A673 (cell line): ENCODE data around the gene FNDC5. TPM values are rescaled to one million over a fixed set of nuclear protein-coding genes. Genes with fewer than 3 reads are reported as not detected.

ENCODE experiments used
- BruUV-seq: library from RNA; stranded (reverse); fragments of 400-500 nt; replicated peaks from 2 replicates; lab custom pipeline; 2021; lab: Mats Ljungman, UMichigan
- CTCF ChIA-PET: fragments of 300-600 bp; sonication (Branson Sonifier 250); formaldehyde crosslinking; loops from one replicate; lab custom pipeline; 2022; ENCODE audit warnings: antibody characterized with exemption; lab: Charles Lee
- POLR2A ChIA-PET: fragments of 300-600 bp; sonication (Branson Sonifier 250); formaldehyde crosslinking; loops from one replicate; lab custom pipeline; 2022; ENCODE audit warnings: antibody characterized with exemption; ENCODE audit not compliant: low non-redundant PET; lab: Charles Lee
- DNase-seq: peaks from one replicate; pipeline ENCODE4 v3.0.0-alpha.2; 2015; ENCODE audit warnings: low spot score
- H3K27ac ChIP-seq: fragments of 200-600 bp; sonication (generic); 2 replicates; pipeline ENCODE4 v1.5.1; 2016; ENCODE audit warnings: mixed run types, low read depth, mild to moderate bottlenecking, mixed read lengths, antibody characterized with exemption, low read length; ENCODE audit not compliant: poor library complexity, severe bottlenecking
- H3K27me3 ChIP-seq: fragments of 200-600 bp; sonication (generic); replicated peaks from 2 replicates; pipeline ENCODE4 v1.6.1; 2017; ENCODE audit warnings: mixed run types, low read depth, mild to moderate bottlenecking, mixed read lengths, antibody characterized with exemption, low read length; ENCODE audit not compliant: insufficient read depth, poor library complexity
- H3K36me3 ChIP-seq: fragments of 200-600 bp; sonication (generic); 2 replicates; pipeline ENCODE4 v1.6.1; 2016; ENCODE audit warnings: mixed run types, mild to moderate bottlenecking, mixed read lengths, antibody characterized with exemption, low read length; ENCODE audit not compliant: insufficient read depth, poor library complexity, severe bottlenecking
- H3K4me1 ChIP-seq: fragments of 200-600 bp; sonication (generic); 2 replicates; pipeline ENCODE4 v1.6.1; 2017; ENCODE audit warnings: mixed run types, mild to moderate bottlenecking, mixed read lengths, antibody characterized with exemption, low read length; ENCODE audit not compliant: insufficient read depth, poor library complexity, severe bottlenecking
- H3K4me3 ChIP-seq: fragments of 200-600 bp; sonication (generic); 2 replicates; pipeline ENCODE4 v1.5.1; 2016; ENCODE audit warnings: low read depth, mixed run types, mild to moderate bottlenecking, mixed read lengths, low read length; ENCODE audit not compliant: poor library complexity, severe bottlenecking
- H3K9me3 ChIP-seq: fragments of 200-600 bp; sonication (generic); 2 replicates; pipeline ENCODE4 v1.6.1; 2016; ENCODE audit warnings: mixed run types, low read depth, mild to moderate bottlenecking, mixed read lengths, antibody characterized with exemption, low read length; ENCODE audit not compliant: poor library complexity, severe bottlenecking
- EZH2 ChIP-seq: fragments of 200-600 bp; sonication (generic); IDR thresholded peaks from 2 replicates; pipeline ENCODE4 v1.6.1; 2017; ENCODE audit warnings: borderline replicate concordance, low read depth, mild to moderate bottlenecking, mixed read lengths, antibody characterized with exemption, low read length; ENCODE audit not compliant: poor library complexity, severe bottlenecking
- intact Hi-C: fragments of 100-400 bp; cut with micrococcal nuclease; formaldehyde crosslinking; loops from one replicate; pipeline ENCODE4 v1.10.0; 2022; ENCODE audit not compliant: unreplicated experiment
- total RNA-seq: library from RNA; stranded (reverse); gene quantifications from 2 replicates; pipeline ENCODE4 v1.2.3, GENCODE V29; 2021
- TF ChIP-seq, protein P1 (sequence below): fragments of 300-800, 200-600 bp; sonication (generic); conservative IDR thresholded peaks from 2 replicates; pipeline ENCODE4 v1.5.1; 2017; ENCODE audit warnings: low read depth, mild to moderate bottlenecking, antibody characterized with exemption, low read length, moderate library complexity, mixed read lengths

FNDC5 gene
- total RNA-seq, 1 experiment from 2014 or later = 1.3 TPM

DNA sequence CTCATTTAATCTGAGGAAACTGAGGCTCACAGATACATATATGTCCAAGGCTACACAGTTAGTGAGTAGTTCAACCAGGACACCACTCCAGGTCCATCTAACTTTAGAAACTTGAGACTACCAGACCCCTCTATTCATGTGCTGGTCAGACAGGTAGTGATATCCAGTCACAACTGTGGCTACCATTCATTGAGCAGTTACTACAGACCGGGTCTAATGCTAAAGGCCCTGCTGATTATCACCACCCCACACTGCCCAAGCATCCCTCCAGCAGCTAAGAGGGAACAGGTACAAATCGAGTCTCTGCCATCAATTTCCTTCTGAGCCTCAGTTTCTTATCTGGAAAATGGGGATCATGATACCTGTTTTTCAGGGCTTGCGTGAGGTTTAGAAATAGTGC is 20.9 kb upstream of the FNDC5 start:
- peaks cover 14% of the 10 kb centered on the region for H3K4me1 ChIP-seq
- ChIA-PET CTCF (interaction anchor here (0.7 kb wide), 1 partner anchor 371 kb away, joined by 3 read pairs; no protein-coding TSS in a partner anchor), POLR2A (no interaction called here)
- BruUV-seq = no TSS peak
- H3K9me3 ChIP-seq = no peaks in the 10 kb centered on the region
- no peaks in the 10 kb centered on the region for H3K36me3 ChIP-seq
- DNase-seq = no peak
- H3K27ac ChIP-seq = no peak overlapping the region
- intact Hi-C loops = no loop called here
- no peak for TF ChIP-seq EZH2
- TF ChIP-seq, protein P1, sequence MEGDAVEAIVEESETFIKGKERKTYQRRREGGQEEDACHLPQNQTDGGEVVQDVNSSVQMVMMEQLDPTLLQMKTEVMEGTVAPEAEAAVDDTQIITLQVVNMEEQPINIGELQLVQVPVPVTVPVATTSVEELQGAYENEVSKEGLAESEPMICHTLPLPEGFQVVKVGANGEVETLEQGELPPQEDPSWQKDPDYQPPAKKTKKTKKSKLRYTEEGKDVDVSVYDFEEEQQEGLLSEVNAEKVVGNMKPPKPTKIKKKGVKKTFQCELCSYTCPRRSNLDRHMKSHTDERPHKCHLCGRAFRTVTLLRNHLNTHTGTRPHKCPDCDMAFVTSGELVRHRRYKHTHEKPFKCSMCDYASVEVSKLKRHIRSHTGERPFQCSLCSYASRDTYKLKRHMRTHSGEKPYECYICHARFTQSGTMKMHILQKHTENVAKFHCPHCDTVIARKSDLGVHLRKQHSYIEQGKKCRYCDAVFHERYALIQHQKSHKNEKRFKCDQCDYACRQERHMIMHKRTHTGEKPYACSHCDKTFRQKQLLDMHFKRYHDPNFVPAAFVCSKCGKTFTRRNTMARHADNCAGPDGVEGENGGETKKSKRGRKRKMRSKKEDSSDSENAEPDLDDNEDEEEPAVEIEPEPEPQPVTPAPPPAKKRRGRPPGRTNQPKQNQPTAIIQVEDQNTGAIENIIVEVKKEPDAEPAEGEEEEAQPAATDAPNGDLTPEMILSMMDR = no peak
- H3K4me3 ChIP-seq = no peak overlapping the region
- peaks cover 11% of the 10 kb centered on the region for H3K27me3 ChIP-seq

GRCh38 chr1:32891241-32891570 is 20.5 kb upstream of the FNDC5 start:
- Histone ChIP-seq H3K27me3 (peaks cover 11% of the 10 kb centered on the region), H3K27ac (no peak overlapping the region), H3K4me3 (no peak overlapping the region), H3K9me3 (no peaks in the 10 kb centered on the region), H3K4me1 (peaks cover 14% of the 10 kb centered on the region), H3K36me3 (no peaks in the 10 kb centered on the region)
- no TSS peak for BruUV-seq
- DNase-seq = no peak
- ChIA-PET POLR2A (no interaction called here), CTCF (interaction anchor here (0.7 kb wide), 1 partner anchor 370 kb away, joined by 3 read pairs; no protein-coding TSS in a partner anchor)
- TF ChIP-seq EZH2 = no peak
- TF ChIP-seq, protein P1 = no peak
- intact Hi-C loops = no loop called here

DNA sequence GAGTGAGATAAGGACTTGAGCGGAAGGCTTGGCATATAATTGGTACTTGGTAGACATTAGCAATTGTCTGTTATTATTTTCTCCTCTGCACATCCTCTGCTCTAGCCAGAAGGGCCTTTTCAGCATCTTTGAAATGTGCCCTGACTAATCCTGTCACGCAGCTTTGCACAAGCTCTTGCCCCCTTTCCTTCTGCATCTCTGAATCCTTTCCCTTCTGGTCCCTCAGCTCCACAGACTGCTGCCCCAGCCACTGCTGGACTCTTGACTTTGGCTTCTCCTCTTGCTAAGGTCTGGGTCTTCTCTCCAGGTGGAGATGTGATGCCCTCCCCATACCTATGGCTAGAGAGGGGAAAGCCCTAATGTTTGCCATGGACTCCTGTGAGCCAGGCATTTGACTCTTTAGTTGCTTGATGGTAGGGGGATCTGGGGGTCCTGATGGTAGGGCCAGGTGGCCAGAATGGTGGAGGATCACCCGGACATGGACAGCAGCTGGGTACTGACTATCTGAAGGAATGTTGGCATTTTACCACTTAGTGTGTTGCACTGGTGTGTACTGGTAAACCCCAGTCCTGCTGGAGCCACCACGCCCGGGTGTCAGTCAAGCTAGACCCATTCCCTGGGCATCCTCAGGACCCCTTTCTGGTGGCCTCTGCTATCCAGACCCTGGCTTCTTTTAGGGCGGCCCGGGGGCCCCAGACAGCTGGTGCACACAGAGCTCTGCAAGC is 20.0 kb upstream of the FNDC5 start:
- BruUV-seq = no TSS peak
- Histone ChIP-seq H3K27me3 (peaks cover 11% of the 10 kb centered on the region), H3K9me3 (no peaks in the 10 kb centered on the region), H3K27ac (no peak overlapping the region), H3K4me1 (peaks cover 14% of the 10 kb centered on the region), H3K4me3 (no peak overlapping the region), H3K36me3 (no peaks in the 10 kb centered on the region)
- ChIA-PET CTCF (interaction anchor here (0.7 kb wide), 1 partner anchor 370 kb away, joined by 3 read pairs; no protein-coding TSS in a partner anchor), POLR2A (no interaction called here)
- DNase-seq = no peak
- TF ChIP-seq, protein P1 = no peak
- TF ChIP-seq EZH2 = no peak
- intact Hi-C loops = no loop called here
